GM19328 (cell line): ENCODE measurements around the gene DST.

Source experiments
- ATAC-seq: cut with Tn5 transposase; IDR thresholded peaks from one replicate; pipeline ENCODE4 v1.9.1; 2021; ENCODE audit warnings: mild to moderate bottlenecking, moderate library complexity; ENCODE audit not compliant: unreplicated experiment

DST gene

DNA sequence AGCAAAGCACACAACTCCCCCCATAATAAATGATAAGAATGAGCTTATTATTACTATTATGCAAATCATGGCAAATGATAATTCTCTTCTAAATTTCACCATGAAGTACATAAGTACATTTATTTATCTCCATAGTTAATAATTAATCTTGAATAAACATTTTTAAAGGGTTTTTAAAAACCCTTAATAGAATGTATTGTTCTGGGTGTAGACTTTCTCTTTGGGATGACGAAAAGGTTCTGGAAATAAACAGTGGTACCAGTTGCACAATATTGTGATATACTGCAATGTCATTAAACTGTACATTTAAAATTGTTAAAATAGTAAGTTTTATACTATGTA, 18.0 kb downstream of the DST start:
- ATAC-seq, result no peak

DNA sequence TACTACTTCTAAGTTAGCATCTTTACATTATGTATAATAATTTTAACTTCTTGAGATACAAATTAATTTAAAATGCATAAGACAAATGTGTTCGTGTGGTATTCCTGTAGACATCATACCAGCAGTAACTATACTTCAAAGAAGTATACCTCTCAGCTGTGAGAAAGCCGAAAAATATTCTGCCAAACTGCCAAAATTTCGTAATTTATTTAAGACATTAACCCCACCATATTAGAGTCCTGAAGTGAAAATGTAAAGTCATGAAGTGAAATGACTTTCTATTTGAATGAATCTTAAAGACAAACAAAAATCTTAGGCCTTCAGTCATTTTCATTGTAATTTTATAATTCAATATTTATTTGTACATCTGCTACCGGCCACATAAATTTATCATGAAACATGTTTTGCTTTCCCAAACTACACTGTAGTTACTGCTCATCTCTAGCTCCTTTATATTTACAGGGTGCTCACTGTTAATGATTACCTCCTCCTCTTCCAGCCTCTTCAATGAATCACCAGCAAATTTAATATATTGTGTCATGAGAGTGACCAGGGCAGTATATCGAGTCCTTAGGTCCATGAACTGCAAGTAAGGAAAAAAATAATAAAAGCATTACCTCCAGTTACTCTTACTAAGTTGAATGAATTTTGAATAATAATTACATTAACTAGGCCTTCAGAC, 18.5 kb downstream of the DST start:
- no peak for ATAC-seq

DNA sequence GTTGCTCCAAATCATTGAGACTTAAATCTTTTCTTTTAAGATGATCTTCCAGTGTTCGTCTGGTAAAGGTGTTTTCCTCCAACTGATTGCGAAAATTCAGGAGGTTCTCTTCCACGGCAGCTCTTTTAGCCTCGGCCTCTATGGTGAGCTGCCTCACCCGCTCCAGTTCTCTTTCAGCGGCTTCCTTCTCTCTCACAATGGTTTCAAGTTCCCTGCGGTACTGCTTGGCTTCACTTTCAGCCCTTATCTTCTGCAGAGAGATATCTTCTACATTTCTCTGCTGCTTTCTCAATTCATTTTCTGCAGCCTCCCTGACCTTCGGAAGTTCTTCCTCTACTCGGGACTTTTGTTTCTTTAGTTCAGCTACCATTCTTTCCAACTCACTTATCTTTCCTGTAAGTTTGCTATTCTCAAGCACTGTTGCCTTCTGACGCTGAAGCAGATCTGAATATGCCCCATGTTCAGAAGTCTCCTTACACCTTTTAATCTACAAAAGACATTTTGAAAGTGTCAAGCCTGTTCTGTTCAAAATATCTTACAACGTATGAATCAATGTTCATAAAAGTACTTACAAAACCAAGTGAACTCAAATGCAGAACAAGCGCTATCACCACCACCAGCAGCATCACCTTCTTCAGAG, 22.3 kb downstream of the DST start:
- no peak for ATAC-seq

DNA sequence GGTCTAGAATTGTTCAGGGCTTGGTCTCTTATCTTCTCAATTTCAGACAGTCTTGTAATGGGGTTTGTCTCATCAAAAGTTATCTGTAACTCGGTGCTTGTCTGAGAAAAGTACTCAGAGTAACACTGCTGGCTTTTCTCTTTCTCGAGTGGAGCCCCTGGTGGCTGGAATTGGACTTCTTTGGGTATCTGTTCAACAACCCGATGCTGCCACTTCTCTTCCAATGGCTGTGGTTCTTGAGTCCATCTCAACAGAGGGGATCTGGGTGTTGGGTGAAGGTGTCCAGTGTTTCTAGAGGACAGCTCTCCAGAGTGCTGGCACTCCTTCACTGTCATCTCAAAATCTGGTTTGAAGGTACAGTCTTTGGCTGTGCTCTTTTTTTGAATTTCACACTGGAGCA, 24.6 kb downstream of the DST start:
- ATAC-seq, result no peak

DNA sequence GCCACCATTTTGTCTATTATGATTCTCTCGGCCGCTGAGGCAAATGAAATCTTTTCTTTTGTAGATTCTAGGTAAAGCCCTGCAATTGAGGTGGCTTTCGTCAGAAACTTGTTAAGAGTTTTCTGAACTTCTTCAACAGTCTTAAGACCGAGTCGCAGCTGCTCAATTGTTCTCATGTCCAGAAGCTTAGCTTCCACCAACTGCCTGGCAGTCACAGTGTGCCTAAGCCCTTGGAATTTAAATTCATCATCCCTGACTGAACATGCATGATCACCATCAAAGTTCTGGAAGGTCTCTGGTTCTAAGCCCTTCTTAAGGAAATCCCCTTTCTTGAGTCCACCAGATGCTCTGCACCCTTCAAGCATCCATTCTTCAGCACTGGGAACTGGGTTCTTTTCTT, 25.7 kb downstream of the DST start:
- no peak for ATAC-seq

DNA sequence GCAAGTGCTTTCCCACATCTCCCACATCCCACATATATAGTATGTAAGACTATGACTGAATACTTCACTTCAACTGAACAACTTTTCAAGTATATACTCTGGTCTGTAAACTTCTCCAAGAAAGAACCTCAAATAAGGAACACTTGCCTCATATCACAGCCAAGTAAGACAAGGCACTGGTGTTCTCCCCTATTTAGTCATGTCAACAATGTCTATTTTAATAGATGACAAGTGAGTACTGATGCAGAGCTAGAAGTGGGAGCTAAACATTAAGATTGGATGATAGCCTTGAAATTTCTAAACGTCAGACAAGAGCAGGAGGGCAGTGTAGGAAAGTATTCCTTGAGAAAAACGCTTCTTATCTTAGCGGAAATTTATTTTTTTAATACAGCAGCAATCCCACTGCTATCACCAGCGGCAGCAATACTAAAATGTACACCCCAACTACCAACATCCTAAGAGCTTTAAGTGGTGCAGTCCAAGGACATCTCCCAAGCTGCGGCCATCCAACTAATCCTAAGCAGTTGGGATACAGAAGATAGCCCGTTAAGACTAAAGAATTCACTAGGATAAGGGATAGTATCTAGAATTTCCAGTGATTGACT, 29.3 kb downstream of the DST start:
- ATAC-seq, result no peak

DNA sequence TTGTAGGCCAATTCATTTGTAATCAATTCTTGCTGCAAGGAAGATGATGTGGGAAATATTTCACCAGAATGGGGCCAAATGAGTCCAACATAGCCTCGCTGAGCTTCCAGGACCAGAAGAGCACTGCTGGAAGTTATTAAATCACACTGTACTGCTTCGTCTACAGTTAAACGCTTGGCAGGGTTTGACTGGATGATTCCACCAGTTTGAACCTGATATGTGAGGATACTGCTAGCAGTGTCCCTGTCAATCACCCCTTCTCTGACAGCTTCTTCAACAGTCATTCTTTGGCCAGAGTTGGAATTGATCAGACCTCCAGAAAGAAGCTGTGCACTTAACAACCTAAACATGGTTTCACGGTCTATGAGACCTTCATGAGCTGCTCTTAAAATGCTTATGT, 34.4 kb downstream of the DST start:
- ATAC-seq, result no peak

DNA sequence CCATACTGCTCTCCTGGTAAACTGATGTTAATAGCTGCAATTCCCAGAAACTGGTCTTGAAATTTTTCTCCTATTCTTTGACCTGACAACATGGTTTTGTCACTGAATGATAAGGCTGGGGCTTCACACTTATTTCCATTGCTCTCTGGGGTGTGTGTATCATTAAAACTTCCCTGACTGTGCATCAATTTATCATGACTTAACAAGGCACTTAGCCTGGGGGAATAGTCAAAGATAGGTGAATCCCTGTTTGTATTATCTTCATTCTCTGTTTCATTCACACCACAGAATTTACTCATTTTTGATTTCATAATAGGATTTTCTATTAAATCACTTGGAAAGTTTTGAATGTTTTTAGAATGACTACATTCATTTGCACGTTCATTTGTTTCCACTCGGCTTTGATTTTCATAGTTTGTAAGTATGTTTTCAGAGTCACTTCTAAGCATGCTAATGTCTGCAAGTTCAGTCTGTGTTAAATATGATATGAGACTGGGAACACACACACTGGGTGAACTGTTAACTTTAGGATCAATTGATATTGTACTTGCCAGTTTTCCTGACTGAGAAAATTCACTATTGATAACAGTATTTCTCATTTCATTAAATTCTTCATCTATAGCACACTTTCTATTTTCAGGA, 35.5 kb downstream of the DST start:
- ATAC-seq, result no peak

DNA sequence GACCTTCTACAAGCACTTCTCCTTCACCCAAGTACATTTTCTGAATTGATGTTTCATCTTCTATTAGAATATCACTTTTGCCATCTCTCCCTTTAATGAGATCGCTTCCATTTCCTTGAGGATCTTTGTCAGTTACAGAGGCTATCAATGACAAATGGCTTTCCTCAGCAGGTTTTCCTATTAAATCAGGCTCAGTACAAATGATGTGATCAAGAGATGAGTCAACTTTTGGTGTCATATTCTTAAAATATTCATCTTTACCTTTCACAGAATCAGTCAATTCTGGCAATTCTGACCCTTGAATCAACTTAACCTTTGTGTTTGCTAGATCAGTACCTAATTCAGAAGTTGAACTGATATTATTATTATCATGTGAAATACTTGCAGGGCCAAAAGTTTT, 37.3 kb downstream of the DST start:
- ATAC-seq, result no peak

DNA sequence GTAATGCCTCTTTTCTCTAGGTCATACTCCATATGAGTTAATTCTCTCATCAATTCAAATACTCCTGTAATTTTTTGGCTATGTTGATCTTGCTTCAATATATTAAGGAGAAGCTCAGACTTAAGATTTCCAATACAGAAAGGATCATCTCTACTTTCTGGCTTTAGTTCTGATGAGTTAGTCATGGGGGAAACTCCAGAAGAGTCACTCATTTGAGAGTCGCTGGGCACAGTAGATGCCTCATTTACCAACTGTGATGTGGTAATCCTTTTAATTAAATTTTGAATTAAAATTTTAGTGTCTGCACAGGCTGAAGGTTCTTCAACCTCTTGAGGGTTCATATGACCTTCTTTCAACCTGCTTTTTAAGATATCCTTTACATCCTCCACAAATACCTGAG, 38.5 kb downstream of the DST start:
- ATAC-seq, result no peak

DNA sequence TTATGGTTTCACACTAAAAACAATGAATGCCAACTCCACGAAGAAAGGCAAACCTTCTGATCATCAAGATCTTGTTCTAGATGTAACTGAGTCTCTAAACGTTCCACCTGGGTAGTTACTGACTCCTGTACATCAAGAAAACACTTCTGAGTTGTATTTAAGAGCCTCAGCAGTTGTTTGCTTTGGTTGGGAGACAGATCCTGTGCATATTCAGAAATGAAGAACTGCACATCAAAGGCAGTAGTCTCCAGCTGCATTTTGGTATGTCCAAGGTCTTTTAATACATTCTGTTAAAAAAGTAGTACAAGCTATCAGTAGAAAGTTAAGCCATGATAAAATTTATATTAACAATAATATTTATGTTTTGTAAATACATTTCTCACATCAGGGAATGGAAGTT, 41.3 kb downstream of the DST start:
- no peak for ATAC-seq

DNA sequence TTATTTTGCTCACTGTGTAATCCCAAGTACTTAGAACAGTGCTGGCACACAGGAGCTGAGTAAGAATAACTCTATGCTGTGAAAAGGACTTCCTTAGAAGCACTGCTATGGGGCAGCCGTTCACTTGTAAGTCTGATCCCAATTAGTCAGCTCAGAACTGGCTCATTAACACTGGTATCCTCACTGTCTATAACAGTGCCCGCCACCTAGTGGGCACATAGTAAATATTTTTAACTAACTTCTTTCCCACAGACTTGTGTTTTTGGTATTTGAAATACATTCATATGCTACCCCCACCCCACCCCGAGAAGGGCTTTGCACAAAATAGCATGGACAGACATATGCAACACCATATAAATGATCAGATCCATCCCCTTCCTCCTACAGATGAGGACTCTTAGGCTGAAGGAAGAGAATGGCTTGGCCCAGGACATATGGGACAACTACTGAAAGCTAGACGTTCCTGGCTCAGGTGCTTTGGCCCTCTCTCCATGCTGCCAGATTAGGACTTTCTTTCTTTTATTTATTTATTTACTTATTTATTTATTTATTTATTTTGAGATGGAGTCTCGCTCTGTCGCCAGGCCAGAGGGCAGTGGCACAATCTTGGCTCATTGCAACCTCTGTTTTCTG, 47.1 kb downstream of the DST start:
- peak; percentile 28 for ATAC-seq

DNA sequence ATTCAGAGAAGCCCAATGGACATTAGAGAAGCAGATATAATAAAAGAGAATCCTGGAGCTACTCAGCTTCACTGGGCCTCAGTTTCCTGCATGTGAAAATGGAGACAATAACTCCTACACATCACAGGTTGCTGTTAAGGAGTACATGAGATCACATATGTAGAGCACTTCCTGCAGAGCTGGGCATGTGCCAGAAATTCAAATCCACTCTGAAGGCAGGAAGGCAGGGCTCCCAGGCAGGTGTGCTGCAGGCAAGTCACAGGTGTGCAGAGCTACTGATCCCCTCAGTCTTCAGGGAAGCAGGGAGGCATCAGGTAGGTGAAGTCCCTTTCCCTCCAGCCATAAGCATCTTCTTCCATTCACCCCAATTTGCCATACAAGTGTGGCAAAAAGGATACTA, 48.0 kb downstream of the DST start:
- ATAC-seq, result no peak

DNA sequence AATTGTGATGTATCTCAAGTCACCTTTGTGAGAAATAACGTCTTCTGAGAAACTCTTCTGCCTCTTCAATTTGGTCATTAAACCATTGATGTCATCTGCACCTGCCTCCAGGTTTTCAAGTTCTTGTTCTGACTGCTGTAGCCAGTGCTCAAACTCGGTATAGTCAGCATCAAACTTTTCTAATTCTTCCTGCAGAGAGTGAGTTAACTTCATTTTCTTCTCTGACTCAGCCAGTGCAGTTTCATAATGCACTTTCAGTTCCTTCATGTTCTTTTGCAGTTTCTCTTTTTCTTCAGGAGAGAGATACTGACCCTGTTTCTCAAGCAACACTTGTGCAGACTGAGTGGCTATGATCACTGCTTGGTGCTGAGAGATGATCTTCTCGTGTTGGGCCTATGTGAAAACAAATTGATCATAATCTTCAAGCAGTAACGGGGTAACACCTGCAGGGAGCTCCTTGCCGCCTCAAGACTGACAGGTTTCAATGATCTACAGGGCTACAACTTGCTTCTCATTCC, 48.8 kb downstream of the DST start:
- ATAC-seq, result peak; percentile 88

DNA sequence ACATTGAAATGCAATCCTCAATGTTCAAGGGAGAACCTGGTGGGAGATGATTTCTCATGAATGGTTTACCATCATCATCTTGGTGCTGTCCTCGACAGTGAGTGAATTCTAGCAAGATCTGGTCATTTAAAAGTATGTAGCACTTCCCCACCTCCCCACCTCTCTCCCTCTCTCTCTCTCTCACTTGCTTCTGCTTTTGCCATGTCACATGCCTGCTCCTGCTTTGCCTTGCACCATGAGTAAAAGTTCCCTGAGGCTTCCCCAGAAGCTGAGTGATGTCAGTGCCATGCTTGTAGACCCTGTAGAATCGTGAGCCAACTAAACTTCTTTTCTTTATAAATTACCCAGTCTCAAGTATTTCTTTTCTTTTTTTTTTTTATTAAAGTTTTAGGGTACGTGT, 60.5 kb downstream of the DST start:
- ATAC-seq, result no peak

DNA sequence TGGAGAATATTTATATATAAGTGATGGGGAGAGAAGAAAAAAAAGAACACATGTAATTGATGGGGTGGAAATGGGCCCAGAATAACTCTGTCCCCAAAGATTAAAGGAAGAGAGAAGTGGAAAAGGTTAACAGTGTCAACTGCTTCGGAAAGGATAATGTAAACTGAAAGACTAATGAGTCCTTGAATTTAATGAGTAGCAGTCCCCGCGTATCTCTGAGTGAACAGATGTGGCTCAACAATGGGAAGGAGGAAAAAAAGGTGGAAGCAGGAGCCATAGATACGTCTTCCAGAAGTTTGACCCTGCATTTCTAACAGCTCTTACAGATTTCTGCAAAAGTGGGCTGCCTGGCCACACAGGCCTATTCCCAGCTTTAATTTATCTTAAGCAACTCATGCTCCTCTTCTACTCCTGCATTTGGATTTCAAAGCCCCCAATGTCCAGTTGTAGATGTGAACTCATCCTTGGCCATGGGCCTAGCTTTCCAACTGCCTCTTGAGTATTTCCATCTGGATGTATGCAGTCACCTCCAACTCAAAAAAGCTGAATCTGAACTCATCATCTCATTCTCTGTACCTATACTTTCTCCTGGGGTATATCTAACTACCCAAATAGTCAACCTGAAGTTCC, 61.3 kb downstream of the DST start:
- ATAC-seq, result no peak

DNA sequence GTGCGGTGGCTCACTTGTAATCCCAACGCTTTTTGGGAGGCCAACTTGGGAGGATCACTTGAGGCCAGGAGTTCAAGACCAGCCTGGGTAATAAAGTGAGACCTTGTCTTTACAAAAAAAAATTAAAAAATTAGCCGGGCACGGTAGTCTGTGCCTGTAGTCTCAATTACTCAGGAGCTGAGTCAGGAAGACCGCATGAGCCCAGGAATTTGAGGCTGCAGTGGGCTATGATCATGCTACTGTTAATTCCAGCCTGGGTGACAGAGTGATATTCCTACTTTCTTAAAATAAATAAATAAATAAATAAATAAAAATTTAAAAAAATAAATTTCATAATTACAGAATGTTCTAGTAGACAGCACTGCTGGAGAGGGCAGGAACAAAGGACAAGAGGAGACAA, 62.4 kb downstream of the DST start:
- no peak for ATAC-seq

DNA sequence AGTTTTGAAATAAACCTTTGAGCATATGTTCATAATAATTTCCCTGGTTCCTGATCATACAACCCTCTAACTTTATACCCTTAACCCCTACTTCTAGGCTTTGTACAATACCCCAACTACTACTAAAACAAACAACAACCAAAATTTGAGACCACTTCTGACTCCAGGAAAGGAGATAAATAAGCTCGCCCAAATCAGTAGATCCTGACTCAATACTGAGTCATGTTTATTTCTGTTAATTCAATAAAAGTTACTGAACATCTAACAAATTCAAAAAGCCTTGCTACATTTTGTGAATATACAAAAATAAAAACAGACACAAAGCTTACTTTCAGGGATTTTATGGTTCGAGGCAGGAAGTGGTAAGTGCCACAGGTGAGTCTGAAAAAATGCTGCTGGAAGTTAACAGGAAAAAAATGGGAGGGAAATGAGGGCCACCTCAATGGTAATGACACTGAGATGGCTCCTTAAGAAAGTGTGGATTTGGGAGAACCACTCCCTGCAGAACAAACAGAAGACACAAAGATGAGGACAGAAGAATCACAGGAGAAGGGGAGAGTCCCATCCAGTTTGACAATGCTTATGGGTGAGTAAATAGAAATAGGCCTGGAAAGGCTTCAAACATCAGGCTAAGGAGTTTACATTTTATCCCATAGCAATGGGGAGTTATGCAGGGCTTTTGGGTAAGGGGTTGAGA, 63.4 kb downstream of the DST start:
- no peak for ATAC-seq

DNA sequence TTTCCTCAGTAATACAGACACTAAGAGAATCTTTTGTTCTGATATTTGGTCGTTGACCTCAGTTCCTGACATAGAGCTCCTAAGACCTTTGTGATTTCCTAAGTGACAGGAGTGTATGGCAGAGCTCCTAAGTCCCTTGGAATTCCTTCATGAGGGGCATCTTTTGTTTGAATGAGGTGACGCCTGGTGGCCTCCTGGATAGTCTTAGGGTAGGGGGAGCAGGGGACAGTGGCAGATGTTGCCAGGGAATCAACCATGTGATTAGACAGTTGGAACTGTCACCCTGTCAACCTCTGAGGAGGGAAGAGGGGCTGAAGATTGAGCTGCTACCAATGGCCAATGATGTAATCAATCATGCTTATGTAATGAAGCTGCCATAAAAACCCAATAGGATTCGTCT, 67.0 kb downstream of the DST start:
- no peak for ATAC-seq

DNA sequence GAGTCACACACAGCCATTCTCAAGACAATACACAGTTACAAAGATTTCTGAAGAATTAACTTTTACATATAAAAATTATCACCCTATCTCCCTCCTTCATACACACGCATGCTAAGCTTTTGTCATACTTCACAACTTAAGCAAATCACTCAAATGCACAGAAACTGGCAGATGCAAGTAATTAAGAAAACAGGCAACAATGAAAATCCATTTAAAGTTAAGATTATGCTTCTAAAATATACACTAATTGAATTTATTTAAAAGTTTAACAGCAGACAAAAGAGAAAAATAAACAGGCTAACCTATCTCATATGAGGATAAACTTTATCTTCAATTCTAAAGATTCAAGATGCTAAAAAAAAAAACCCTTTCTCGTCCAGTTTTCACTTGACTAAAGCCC, 68.4 kb downstream of the DST start:
- ATAC-seq, result no peak

DNA sequence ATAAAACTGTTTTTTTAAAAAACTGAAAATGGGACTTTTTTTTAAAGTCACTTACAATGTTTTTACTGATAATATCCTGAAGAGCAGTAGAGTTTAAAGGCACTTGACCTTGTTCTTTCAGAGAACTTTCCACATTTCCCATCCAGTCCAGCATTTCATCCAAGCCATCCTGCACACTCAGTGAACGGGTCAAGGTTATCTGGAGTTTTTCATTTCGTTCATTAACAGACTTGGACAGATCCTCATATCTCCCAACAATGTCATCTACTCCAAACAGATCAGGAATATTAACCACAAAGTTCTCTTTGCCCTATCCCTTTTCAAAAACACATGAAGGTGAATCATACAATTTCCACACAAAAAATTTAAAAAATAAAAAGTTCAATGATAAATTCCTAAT, 69.1 kb downstream of the DST start:
- no peak for ATAC-seq
